ENCODE data around the gene GNAS-AS1.

DNA sequence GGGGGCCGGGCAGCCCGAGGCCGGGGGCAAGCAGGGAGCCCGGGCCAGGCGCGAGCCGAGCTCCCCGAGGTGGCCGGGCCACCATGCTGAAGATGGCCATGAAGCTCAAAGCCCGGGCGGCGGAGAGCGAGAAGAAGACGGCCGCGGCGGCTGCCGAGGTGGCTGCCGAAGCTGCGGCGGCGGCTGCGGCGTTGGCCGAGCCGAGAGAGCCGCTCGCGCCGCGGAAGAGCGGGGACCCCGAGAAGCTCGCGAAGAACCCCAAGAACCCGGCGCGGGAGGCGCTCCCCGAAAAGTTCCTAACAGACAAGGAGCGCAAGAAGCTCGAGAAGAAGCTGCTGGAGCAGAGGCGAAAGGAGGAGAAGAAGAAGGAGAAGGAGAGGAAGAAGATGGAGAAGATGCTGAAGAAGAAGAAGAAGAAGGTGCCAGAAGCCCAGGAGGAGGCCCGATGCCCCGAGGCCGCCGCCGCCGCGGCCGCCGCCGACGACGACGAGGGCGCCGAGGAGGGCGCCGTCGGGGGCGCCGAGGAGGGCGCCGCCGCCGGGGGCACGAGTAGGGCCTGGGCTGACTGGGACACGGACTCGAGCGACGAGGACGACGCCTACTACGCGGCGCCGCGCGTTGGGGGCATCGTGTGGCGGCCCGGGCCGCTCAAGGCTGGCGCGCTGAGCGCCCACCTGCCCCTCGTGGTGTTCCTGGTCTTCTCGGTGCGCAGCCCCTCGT, 39.3 kb upstream of the GNAS-AS1 start:
- TF ChIP-seq CTCF (IDR thresholded peaks at IDR 0.05; ENCODE audit: insufficient read depth, low read length, poor library complexity, severe bottlenecking) (no peak), EZH2phosphoT487 (conservative IDR thresholded peaks at IDR 0.05; ENCODE audit: low read length) (no peak)

Data from SU-DHL-6 (cell line).